ENCODE measurements around the gene RAB22A. TPM values are rescaled to one million over a fixed set of nuclear protein-coding genes. Genes with fewer than 3 reads are reported as not detected.

Gene RAB22A
- polyA plus RNA-seq, 2 of the 4 experiments (the other 2 are of a cell fraction) = 7.3 to 13.2 TPM

DNA sequence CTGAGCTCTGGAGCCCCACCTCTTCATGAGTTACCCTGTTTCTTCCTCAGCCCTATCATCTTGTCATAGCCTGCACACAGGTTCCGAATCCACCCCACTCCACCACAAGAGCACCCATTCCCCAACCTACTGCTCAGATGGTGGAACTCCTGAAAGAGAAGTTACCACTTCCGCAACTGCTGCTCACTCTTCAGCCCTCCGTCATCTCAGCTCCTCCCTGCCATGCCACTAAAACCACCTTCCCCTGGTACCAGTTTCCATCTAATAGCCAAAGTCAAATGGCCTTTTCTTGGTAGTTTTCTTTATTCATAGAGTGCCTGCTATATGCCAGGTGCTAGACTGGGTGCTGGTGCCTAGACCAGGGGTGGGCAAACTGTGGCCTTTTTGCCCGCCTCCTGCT, 3.9 kb downstream of the RAB22A start:
- no peak overlapping the region for H3K4me3 ChIP-seq
- 96% methylated on average over 4 of the region's 4 CpGs for WGBS (ENCODE audit: missing lambda C conversion rate)
- ATAC-seq (no peak), FAIRE-seq (no peak), DNase-seq (ENCODE audit: low read depth in 1 of 2, low spot score in 1 of 2) (no peak)
- peaks cover 14% of the 10 kb centered on the region for H3K4me1 ChIP-seq
- ChIA-PET CTCF (interaction anchor here (1.2 kb wide), 1 partner anchor 75 kb away, joined by 3 read pairs; the partner anchor contains the start of gene VAPB), POLR2A (no interaction called here)
- no peaks in the 10 kb centered on the region for H3K9me3 ChIP-seq
- no peak overlapping the region for H3K4me2 ChIP-seq
- TF ChIP-seq RARB (CRISPR knock-in tag; IDR thresholded peaks at IDR 0.05) = no peak
- no peak for TF ChIP-seq USF2 (IDR thresholded peaks at IDR 0.05)
- no peak for TF ChIP-seq BHLHE40 (IDR thresholded peaks at IDR 0.05; ENCODE audit: low read depth, low read length)
- TF ChIP-seq ESRRA (IDR thresholded peaks at IDR 0.05; ENCODE audit: borderline replicate concordance, low read length) = no peak
- no peak for TF ChIP-seq ZC3H11A (IDR thresholded peaks at IDR 0.05)
- TF ChIP-seq MYC (IDR thresholded peaks at IDR 0.05; ENCODE audit: borderline replicate concordance, low read length) = no peak
- H3K27ac ChIP-seq = no peak overlapping the region

DNA sequence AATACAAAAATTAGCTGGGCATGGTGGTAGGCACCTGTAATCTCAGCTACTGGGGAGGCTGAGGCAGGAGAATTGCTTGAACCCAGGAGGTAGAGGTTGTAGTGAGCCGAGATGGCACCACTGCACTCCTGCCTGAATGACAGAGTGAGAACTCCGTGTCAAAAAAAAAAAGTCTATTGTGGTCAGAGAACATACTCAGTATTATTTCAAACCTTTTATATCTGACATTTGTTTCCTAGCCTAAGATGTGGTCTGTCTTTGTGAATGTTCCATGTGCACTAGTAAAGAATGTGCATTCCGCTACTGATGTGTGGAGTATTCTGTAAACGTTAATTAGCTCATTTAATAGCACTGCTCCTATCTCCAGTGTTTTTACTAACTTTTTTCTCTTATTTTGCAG, 11.7 kb downstream of the RAB22A start:
- Histone ChIP-seq H3K27ac (no peak overlapping the region), H3K4me1 (no peaks in the 10 kb centered on the region), H3K4me2 (no peak overlapping the region), H3K9me3 (no peaks in the 10 kb centered on the region), H3K4me3 (no peak overlapping the region)
- ChIA-PET CTCF (interaction anchor here (0.6 to 1.4 kb wide), 3 partner anchors 11 to 330 kb away, joined by 3 to 4 read pairs (median 4); partner anchors contain the start of genes RAB22A and STX16), POLR2A (no interaction called here)
- DNase-seq (ENCODE audit: low read depth in 1 of 2, low spot score in 1 of 2) (no peak), FAIRE-seq (no peak), ATAC-seq (no peak)
- no peak for TF ChIP-seq GATA3 (IDR thresholded peaks at IDR 0.05; ENCODE audit: borderline replicate concordance)
- WGBS (ENCODE audit: missing lambda C conversion rate) = 90% methylated on average over 4 of the region's 4 CpGs

GRCh38 chr20:58322083-58322482, 12.6 kb downstream of the RAB22A start:
- no peak overlapping the region for H3K27ac ChIP-seq
- 80% methylated on average over 5 of the region's 5 CpGs for WGBS (ENCODE audit: missing lambda C conversion rate)
- ATAC-seq (no peak), DNase-seq (ENCODE audit: low read depth in 1 of 2, low spot score in 1 of 2) (no peak), FAIRE-seq (no peak)
- no peak overlapping the region for H3K4me3 ChIP-seq
- TF ChIP-seq POLR2A (IDR thresholded peaks at IDR 0.05; ENCODE audit: low read length) (no peak), RFX5 (IDR thresholded peaks at IDR 0.05) (no peak)
- TF ChIP-seq, protein P1, sequence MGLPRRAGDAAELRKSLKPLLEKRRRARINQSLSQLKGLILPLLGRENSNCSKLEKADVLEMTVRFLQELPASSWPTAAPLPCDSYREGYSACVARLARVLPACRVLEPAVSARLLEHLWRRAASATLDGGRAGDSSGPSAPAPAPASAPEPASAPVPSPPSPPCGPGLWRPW (IDR thresholded peaks at IDR 0.05) = no peak
- CTCF ChIA-PET = interaction anchor here (0.6 to 1.4 kb wide), 3 partner anchors 12 to 329 kb away, joined by 3 to 4 read pairs (median 4); partner anchors contain the start of genes RAB22A and STX16
- no peaks in the 10 kb centered on the region for H3K4me1 ChIP-seq
- no peak overlapping the region for H3K4me2 ChIP-seq
- POLR2A ChIA-PET = no interaction called here
- H3K9me3 ChIP-seq = no peaks in the 10 kb centered on the region

- Histone ChIP-seq H3K4me3 (no peak overlapping the region), H3K4me2 (no peak overlapping the region), H3K9me3 (no peaks in the 10 kb centered on the region), H3K27ac (no peak overlapping the region), H3K4me1 (no peaks in the 10 kb centered on the region)
- no peak for ATAC-seq
- WGBS (ENCODE audit: missing lambda C conversion rate) = 90% methylated on average over 2 of the region's 2 CpGs
- ChIA-PET POLR2A (no interaction called here), CTCF (no interaction called here)
- no peak for FAIRE-seq
- TF ChIP-seq CBX2 (IDR thresholded peaks at IDR 0.05; ENCODE audit: borderline replicate concordance, low read depth) (no peak), MAFK (IDR thresholded peaks at IDR 0.05; ENCODE audit: partially characterized antibody) (peak; percentile 90)
- DNase-seq (ENCODE audit: low read depth in 1 of 2, low spot score in 1 of 2) = no peak
These were observed 16.4 kb downstream of the RAB22A start for GRCh38 chr20:58325912-58326311.

DNA sequence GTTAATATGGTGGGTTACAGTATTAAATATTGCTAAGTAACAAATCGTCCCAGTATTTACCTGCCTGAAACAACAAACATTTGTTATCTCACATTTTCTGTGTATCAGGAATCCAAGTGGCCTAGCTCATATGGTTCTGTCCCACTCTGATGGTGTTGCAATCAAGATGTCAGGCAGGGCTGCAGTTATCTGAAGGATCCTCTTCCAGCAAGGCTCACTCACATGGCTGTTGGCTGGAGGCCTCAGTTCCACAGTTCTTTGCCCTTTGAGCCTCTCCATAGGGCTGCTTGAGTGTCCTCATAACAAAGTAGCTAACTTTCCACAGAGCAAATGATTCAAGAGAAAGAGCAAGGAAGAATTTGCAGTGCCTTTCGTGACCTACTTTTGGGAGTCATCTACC, 17.7 kb downstream of the RAB22A start:
- Histone ChIP-seq H3K9me3 (no peaks in the 10 kb centered on the region), H3K4me3 (no peak overlapping the region), H3K27ac (no peak overlapping the region), H3K4me2 (no peak overlapping the region), H3K4me1 (no peaks in the 10 kb centered on the region)
- DNase-seq (ENCODE audit: low read depth in 1 of 2, low spot score in 1 of 2) (no peak), FAIRE-seq (no peak), ATAC-seq (no peak)
- POLR2A ChIA-PET = no interaction called here
- peak in 1 of 2 experiments; percentile 25; a peak in 1 of 4 replicates for TF ChIP-seq CEBPB (IDR thresholded peaks at IDR 0.05)
- no peak for TF ChIP-seq GATA3 (IDR thresholded peaks at IDR 0.05; ENCODE audit: borderline replicate concordance)
- TF ChIP-seq JUNB (IDR thresholded peaks at IDR 0.05) = 0 out of 2 replicates have a peak, but pooled peaks have one; percentile 12
- WGBS (ENCODE audit: missing lambda C conversion rate) = 84% methylated on average over 2 of the region's 2 CpGs
- CTCF ChIA-PET = no interaction called here

DNA sequence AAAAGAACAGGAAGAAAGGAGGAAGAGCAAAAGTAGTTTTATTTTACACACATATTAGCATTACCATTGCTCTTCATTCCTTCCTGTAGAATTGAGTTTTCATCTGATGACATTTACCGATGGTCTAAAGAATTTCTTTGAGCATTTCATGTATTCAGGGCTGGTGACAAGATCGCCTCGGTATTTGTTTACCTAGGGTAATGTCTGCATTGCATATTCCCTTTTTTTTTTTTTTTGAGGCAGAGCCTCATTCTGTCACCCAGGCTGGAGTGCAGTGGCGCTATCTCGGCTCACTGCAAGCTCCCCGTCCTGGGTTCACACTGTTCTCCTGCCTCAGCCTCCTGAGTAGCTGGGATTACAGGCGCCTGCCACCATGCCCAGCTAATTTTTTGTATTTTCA, 19.3 kb downstream of the RAB22A start:
- DNase-seq (ENCODE audit: low read depth in 1 of 2, low spot score in 1 of 2) (no peak), FAIRE-seq (no peak), ATAC-seq (no peak)
- TF ChIP-seq BHLHE40 (IDR thresholded peaks at IDR 0.05; ENCODE audit: low read depth, low read length) (no peak), CBX2 (IDR thresholded peaks at IDR 0.05; ENCODE audit: borderline replicate concordance, low read depth) (no peak), MYC (IDR thresholded peaks at IDR 0.05; ENCODE audit: borderline replicate concordance, low read length) (no peak), RFX5 (IDR thresholded peaks at IDR 0.05) (no peak), MAZ (IDR thresholded peaks at IDR 0.05; ENCODE audit: borderline replicate concordance, low read depth, low read length) (no peak), GATA3 (IDR thresholded peaks at IDR 0.05; ENCODE audit: borderline replicate concordance) (no peak)
- TF ChIP-seq, protein P2, sequence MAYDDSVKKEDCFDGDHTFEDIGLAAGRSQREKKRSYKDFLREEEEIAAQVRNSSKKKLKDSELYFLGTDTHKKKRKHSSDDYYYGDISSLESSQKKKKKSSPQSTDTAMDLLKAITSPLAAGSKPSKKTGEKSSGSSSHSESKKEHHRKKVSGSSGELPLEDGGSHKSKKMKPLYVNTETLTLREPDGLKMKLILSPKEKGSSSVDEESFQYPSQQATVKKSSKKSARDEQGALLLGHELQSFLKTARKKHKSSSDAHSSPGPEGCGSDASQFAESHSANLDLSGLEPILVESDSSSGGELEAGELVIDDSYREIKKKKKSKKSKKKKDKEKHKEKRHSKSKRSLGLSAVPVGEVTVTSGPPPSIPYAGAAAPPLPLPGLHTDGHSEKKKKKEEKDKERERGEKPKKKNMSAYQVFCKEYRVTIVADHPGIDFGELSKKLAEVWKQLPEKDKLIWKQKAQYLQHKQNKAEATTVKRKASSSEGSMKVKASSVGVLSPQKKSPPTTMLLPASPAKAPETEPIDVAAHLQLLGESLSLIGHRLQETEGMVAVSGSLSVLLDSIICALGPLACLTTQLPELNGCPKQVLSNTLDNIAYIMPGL (CRISPR knock-in tag; IDR thresholded peaks at IDR 0.05; ENCODE audit: borderline replicate concordance) = no peak
- no peak overlapping the region for H3K27ac ChIP-seq
- no peak overlapping the region for H3K4me2 ChIP-seq
- 77% methylated on average over 7 of the region's 7 CpGs for WGBS (ENCODE audit: missing lambda C conversion rate)
- H3K4me1 ChIP-seq = no peaks in the 10 kb centered on the region
- H3K4me3 ChIP-seq = no peak overlapping the region
- H3K9me3 ChIP-seq = no peaks in the 10 kb centered on the region
- CTCF ChIA-PET = no interaction called here
- POLR2A ChIA-PET = no interaction called here
